Astrocyte of the cerebellum (primary cell): ENCODE measurements around the gene TRIM67.
"Not testable (repeated sequence)": the region's sequence is repeated elsewhere in the genome, so short reads cannot be mapped to it uniquely, and the experiment has no call there.

ENCODE experiments used
- DNase-seq: peaks from one replicate; pipeline ENCODE4 v3.0.0-alpha.2; 2011; ENCODE audit warnings: low read depth
- H3K4me3 ChIP-seq: 2 replicates; pipeline ENCODE4 v1.5.1; 2011; ENCODE audit warnings: mild to moderate bottlenecking, low read depth, low read length, moderate library complexity
- in situ Hi-C: cut with HindIII; loops from 2 replicates; pipeline ENCODE4 v1.10.0; 2017; ENCODE audit warnings: low sequenced_read_pairs
- TF ChIP-seq, protein P1 (sequence below): IDR thresholded peaks from 2 replicates; pipeline ENCODE4 v1.5.1; 2012; ENCODE audit warnings: low read length, low read depth, moderate library complexity, mild to moderate bottlenecking; ENCODE audit errors: missing control alignments

TRIM67 gene

GRCh38 chr1:231209531-231209930 lies 47.7 kb downstream of the TRIM67 start:
- no peak overlapping the region for H3K4me3 ChIP-seq
- in situ Hi-C loops, result loop anchor here (25.0 kb wide), 2 partner anchors 272 to 422 kb away; no protein-coding TSS in a partner anchor
- TF ChIP-seq, protein P1, sequence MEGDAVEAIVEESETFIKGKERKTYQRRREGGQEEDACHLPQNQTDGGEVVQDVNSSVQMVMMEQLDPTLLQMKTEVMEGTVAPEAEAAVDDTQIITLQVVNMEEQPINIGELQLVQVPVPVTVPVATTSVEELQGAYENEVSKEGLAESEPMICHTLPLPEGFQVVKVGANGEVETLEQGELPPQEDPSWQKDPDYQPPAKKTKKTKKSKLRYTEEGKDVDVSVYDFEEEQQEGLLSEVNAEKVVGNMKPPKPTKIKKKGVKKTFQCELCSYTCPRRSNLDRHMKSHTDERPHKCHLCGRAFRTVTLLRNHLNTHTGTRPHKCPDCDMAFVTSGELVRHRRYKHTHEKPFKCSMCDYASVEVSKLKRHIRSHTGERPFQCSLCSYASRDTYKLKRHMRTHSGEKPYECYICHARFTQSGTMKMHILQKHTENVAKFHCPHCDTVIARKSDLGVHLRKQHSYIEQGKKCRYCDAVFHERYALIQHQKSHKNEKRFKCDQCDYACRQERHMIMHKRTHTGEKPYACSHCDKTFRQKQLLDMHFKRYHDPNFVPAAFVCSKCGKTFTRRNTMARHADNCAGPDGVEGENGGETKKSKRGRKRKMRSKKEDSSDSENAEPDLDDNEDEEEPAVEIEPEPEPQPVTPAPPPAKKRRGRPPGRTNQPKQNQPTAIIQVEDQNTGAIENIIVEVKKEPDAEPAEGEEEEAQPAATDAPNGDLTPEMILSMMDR, result no peak
- no peak for DNase-seq

DNA sequence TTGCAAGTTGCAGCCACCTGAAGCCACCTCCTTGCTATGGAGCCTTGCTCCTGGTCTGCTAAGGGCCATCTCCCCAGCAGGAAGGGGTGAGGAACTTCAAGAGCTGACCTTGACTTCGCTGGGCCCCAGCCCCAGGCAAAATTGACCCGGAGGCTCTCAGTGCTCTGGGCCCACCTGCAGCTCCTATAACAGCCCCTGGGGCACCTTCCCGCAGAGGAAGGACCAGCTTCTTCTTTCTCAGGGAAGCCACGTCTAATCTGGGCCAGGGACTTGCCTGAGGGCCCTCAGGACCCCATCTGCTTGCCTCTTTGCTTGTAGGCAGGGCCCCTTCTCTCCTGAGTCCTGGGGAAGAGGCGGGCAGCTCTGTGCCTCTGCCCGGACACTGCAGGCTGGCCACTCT lies 48.3 kb downstream of the TRIM67 start:
- no peak overlapping the region for H3K4me3 ChIP-seq
- no peak for DNase-seq
- TF ChIP-seq, protein P1, result no peak
- in situ Hi-C loops, result loop anchor here (25.0 kb wide), 2 partner anchors 273 to 423 kb away; no protein-coding TSS in a partner anchor

DNA sequence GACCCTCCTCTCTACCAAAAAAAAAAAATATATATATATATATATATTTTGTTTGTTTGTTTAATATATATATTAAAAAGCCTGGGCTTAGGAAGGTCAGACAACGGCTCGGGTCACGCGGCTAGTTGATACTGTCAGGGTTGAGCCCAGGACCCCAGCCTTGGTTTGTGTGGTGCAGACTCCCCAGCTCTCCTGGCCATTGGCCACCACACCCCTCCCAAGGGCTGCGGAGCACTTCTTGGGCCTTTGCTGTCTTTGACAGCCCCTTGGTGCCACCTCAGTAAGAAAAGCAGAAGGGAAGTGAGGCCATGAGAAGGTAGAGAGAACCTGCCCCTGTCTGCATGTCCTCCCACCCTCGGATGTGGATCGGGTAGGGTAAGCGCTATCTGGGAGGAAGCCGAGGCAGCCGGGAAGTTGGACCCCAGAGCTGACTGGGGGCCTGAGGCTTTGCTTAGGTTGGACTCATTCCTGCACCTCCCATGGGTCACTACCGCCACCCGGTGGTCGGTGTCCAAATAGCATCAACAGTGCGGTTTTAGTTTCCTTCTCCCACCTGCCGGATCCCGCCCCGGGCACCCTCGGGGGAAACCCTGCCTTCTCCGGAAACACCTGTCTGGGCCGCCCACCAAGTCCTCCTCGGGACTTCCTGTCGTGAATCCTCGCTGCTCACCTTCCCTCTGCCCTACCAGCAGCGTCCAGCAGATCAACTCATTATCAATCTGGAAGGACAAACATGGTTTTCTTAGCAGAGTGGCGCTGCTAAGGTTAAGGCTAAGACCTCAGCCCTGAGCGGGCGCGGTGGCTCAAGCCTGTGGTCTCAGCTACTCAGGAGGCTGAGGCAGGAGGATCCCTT lies 49.4 kb downstream of the TRIM67 start:
- peak; percentile 16 for DNase-seq
- TF ChIP-seq, protein P1, result peak; percentile 83
- in situ Hi-C loops, result loop anchor here (25.0 kb wide), 2 partner anchors 274 to 424 kb away; no protein-coding TSS in a partner anchor
- H3K4me3 ChIP-seq, result peak overlapping the region; percentile 33

DNA sequence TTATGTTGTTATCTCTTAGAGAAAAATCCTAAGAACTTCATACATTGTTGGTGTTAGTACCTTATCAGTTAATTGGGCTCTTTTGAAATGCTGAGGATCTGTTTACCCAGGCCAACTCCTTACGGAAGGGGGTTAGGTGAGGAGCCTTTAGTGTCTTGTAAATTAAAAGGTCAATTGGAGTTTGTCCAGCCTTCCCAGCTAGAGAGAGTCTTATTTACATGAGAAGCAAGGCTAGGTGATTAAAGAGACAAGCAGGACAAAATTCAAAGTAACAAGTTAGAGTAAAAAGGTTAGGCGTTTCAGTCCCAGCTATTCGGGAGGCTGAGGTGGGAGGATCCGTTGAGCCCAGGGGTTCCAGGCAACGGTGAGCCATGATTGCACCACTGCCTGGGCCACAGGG lies 50.4 kb downstream of the TRIM67 start:
- in situ Hi-C loops, result loop anchor here (25.0 kb wide), 2 partner anchors 275 to 425 kb away; no protein-coding TSS in a partner anchor
- not testable (repeated sequence) for DNase-seq, H3K4me3 ChIP-seq

- TF ChIP-seq, protein P1, result no peak
- H3K4me3 ChIP-seq, result no peak overlapping the region
- in situ Hi-C loops, result loop anchor here (25.0 kb wide), 2 partner anchors 277 to 427 kb away; no protein-coding TSS in a partner anchor
- no peak for DNase-seq
Observed at GRCh38 chr1:231213831-231214573, 52.1 kb downstream of the TRIM67 start.

- DNase-seq, result no peak
- TF ChIP-seq, protein P1, result no peak
- in situ Hi-C loops, result loop anchor here (25.0 kb wide), 2 partner anchors 278 to 428 kb away; no protein-coding TSS in a partner anchor
- H3K4me3 ChIP-seq, result no peak overlapping the region
Observed at GRCh38 chr1:231214918-231215680, 53.2 kb downstream of the TRIM67 start.
